Mesodermal cell (in vitro differentiated cells): ENCODE results near the gene INHBA.

Experiments
- H3K27ac ChIP-seq: 2 replicates; pipeline ENCODE4 v1.7.0; 2013; ENCODE audit warnings: mild to moderate bottlenecking, low read depth, low read length, moderate library complexity; ENCODE audit not compliant: severe bottlenecking
- H3K36me3 ChIP-seq: 2 replicates; pipeline ENCODE4 v1.7.1; 2013; ENCODE audit warnings: mild to moderate bottlenecking, low read length, moderate library complexity; ENCODE audit not compliant: control insufficient read depth, insufficient read depth
- H3K4me1 ChIP-seq: one replicate; pipeline ENCODE4 v1.7.1; 2013; ENCODE audit warnings: mild to moderate bottlenecking, low read length; ENCODE audit not compliant: insufficient read depth, control insufficient read depth, poor library complexity, severe bottlenecking
- H3K4me3 ChIP-seq: 2 replicates; pipeline ENCODE4 v1.7.0; 2013; ENCODE audit warnings: low read length, control low read depth, mild to moderate bottlenecking; ENCODE audit not compliant: insufficient read depth, poor library complexity, severe bottlenecking; ENCODE audit errors: extremely low read depth
- H3K9me3 ChIP-seq: 2 replicates; pipeline ENCODE4 v1.7.1; 2013; ENCODE audit warnings: mild to moderate bottlenecking, low read length, moderate library complexity; ENCODE audit not compliant: control insufficient read depth
- WGBS, 2 experiments: methylation state at CpG; one replicate each; pipeline ENCODE4 v1.1.5; 2013; ENCODE audit warnings: missing lambda C conversion rate in 2 of 2; ENCODE audit not compliant: insufficient coverage in 2 of 2; 5-methylcytosine and 5-hydroxymethylcytosine counted together

Gene INHBA

GRCh38 chr7:41688012-41688625 is 14.8 kb downstream of the INHBA start:
- Histone ChIP-seq H3K27ac (no peak overlapping the region), H3K9me3 (no peaks in the 10 kb centered on the region), H3K4me1 (peaks cover 2% of the 10 kb centered on the region), H3K36me3 (peaks cover 16% of the 10 kb centered on the region), H3K4me3 (no peak overlapping the region)
- WGBS, 2 experiments, result 94% methylated on average over 2 of the region's 2 CpGs; no CpG with 5 or more reads in 1 of the 2 experiments

GRCh38 chr7:41685684-41686083 is 17.2 kb downstream of the INHBA start:
- H3K27ac ChIP-seq, result no peak overlapping the region
- H3K36me3 ChIP-seq, result peaks cover 9% of the 10 kb centered on the region
- H3K4me1 ChIP-seq, result peaks cover 2% of the 10 kb centered on the region
- no peak overlapping the region for H3K4me3 ChIP-seq
- no peaks in the 10 kb centered on the region for H3K9me3 ChIP-seq
- WGBS, 2 experiments, result no CpG with 5 or more reads among the region's 1 CpG

- Histone ChIP-seq H3K36me3 (no peaks in the 10 kb centered on the region), H3K27ac (no peak overlapping the region)
Measured at GRCh38 chr7:41682422-41682821, 20.5 kb downstream of the INHBA start.

GRCh38 chr7:41679566-41679965 is 23.3 kb downstream of the INHBA start:
- WGBS, 2 experiments, result no CpG with 5 or more reads among the region's 2 CpGs
- H3K36me3 ChIP-seq, result no peaks in the 10 kb centered on the region
- no peak overlapping the region for H3K4me3 ChIP-seq
- H3K9me3 ChIP-seq, result no peaks in the 10 kb centered on the region
- H3K4me1 ChIP-seq, result no peaks in the 10 kb centered on the region
- no peak overlapping the region for H3K27ac ChIP-seq

More at GRCh38 chr7:41682422-41682821, 20.5 kb downstream of the INHBA start:
- Histone ChIP-seq H3K4me1 (no peaks in the 10 kb centered on the region), H3K4me3 (no peak overlapping the region), H3K9me3 (no peaks in the 10 kb centered on the region)

GRCh38 chr7:41674505-41675023 is 28.3 kb downstream of the INHBA start:
- 14% methylated on average over 1 of the region's 4 CpGs; no CpG with 5 or more reads in 1 of the 2 experiments for WGBS, 2 experiments
- Histone ChIP-seq H3K36me3 (no peaks in the 10 kb centered on the region), H3K4me1 (no peaks in the 10 kb centered on the region)

GRCh38 chr7:41661596-41661995 is 41.3 kb downstream of the INHBA start:
- H3K4me3 ChIP-seq, result no peak overlapping the region
- H3K36me3 ChIP-seq, result no peaks in the 10 kb centered on the region
- no peaks in the 10 kb centered on the region for H3K4me1 ChIP-seq
- no peaks in the 10 kb centered on the region for H3K9me3 ChIP-seq
- H3K27ac ChIP-seq, result no peak overlapping the region

More at GRCh38 chr7:41674505-41675023, 28.3 kb downstream of the INHBA start:
- Histone ChIP-seq H3K4me3 (no peak overlapping the region), H3K27ac (no peak overlapping the region), H3K9me3 (no peaks in the 10 kb centered on the region)

- H3K9me3 ChIP-seq, result no peaks in the 10 kb centered on the region
Measured at GRCh38 chr7:41659539-41659938, 43.4 kb downstream of the INHBA start.

GRCh38 chr7:41656366-41656765 is 46.5 kb downstream of the INHBA start:
- H3K36me3 ChIP-seq, result no peaks in the 10 kb centered on the region
- no peak overlapping the region for H3K4me3 ChIP-seq
- no peaks in the 10 kb centered on the region for H3K4me1 ChIP-seq
- 81 to 83% methylated on average over 2 to 3 of the region's 4 CpGs for WGBS, 2 experiments
- no peak overlapping the region for H3K27ac ChIP-seq
- H3K9me3 ChIP-seq, result no peaks in the 10 kb centered on the region

More at GRCh38 chr7:41659539-41659938, 43.4 kb downstream of the INHBA start:
- H3K4me3 ChIP-seq, result no peak overlapping the region
- no peaks in the 10 kb centered on the region for H3K36me3 ChIP-seq
- WGBS, 2 experiments, result 80 to 100% methylated on average over 1 to 2 of the region's 3 CpGs
- H3K27ac ChIP-seq, result no peak overlapping the region
- H3K4me1 ChIP-seq, result no peaks in the 10 kb centered on the region

- Histone ChIP-seq H3K27ac (no peak overlapping the region), H3K36me3 (no peaks in the 10 kb centered on the region), H3K4me1 (no peaks in the 10 kb centered on the region), H3K9me3 (no peaks in the 10 kb centered on the region), H3K4me3 (no peak overlapping the region)
- WGBS, 2 experiments, result 82 to 86% methylated on average over 2 of the region's 2 CpGs
Measured at GRCh38 chr7:41655426-41655825, 47.5 kb downstream of the INHBA start.

GRCh38 chr7:41652267-41652666 is 50.6 kb downstream of the INHBA start:
- H3K36me3 ChIP-seq, result no peaks in the 10 kb centered on the region
- no peak overlapping the region for H3K27ac ChIP-seq
- H3K4me1 ChIP-seq, result no peaks in the 10 kb centered on the region
- H3K9me3 ChIP-seq, result no peaks in the 10 kb centered on the region
- no peak overlapping the region for H3K4me3 ChIP-seq
- 38 to 55% methylated on average over 1 of the region's 1 CpG for WGBS, 2 experiments

GRCh38 chr7:41648501-41648900 is 54.4 kb downstream of the INHBA start:
- 50 to 69% methylated on average over 1 of the region's 1 CpG for WGBS, 2 experiments
- H3K4me3 ChIP-seq, result no peak overlapping the region
- no peaks in the 10 kb centered on the region for H3K4me1 ChIP-seq
- no peaks in the 10 kb centered on the region for H3K9me3 ChIP-seq
- H3K36me3 ChIP-seq, result no peaks in the 10 kb centered on the region
- H3K27ac ChIP-seq, result no peak overlapping the region
